Progenitor cell of endocrine pancreas (in vitro differentiated cells): Measurements from ENCODE around the gene RIOX2. TPM values are rescaled to one million over a fixed set of nuclear protein-coding genes. Genes with fewer than 3 reads are reported as not detected.

ENCODE experiments used
- DNase-seq: peaks from one replicate; pipeline ENCODE4 v3.0.0; 2021; ENCODE audit warnings: low spot score; ENCODE audit not compliant: unreplicated experiment
- H3K27ac Mint-ChIP-seq: 2 replicates; pipeline ENCODE4 v1.8.0; 2021; ENCODE audit warnings: mild to moderate bottlenecking, moderate library complexity, mixed read lengths
- H3K27me3 Mint-ChIP-seq: 2 replicates; pipeline ENCODE4 v1.8.0; 2021; ENCODE audit warnings: mixed read lengths
- H3K36me3 Mint-ChIP-seq: 2 replicates; pipeline ENCODE4 v1.8.0; 2022; ENCODE audit warnings: mixed read lengths; ENCODE audit not compliant: insufficient read depth
- H3K4me1 Mint-ChIP-seq: 2 replicates; pipeline ENCODE4 v1.8.0; 2021; ENCODE audit warnings: low read depth, mixed read lengths
- H3K4me3 Mint-ChIP-seq: 2 replicates; pipeline ENCODE4 v1.8.0; 2021; ENCODE audit warnings: low read depth, mild to moderate bottlenecking, moderate library complexity, mixed read lengths
- H3K9me3 Mint-ChIP-seq: 2 replicates; pipeline ENCODE4 v1.8.0; 2021; ENCODE audit warnings: low read depth, mixed read lengths
- CTCF ChIP-seq: fragments of 200-600 bp; sonication (generic); IDR thresholded peaks from one replicate; pipeline ENCODE4 v1.5.0; 2021; ENCODE audit warnings: antibody characterized with exemption, mild to moderate bottlenecking; ENCODE audit not compliant: unreplicated experiment
- total RNA-seq: library from RNA; stranded (reverse); gene quantifications from 2 replicates; pipeline ENCODE4 v1.2.1, GENCODE V29; 2021

Gene RIOX2
- total RNA-seq, 1 donor from 2014 or later, result 16.4 TPM

- no peak for DNase-seq
- Mint-ChIP-seq H3K9me3 (no peaks in the 10 kb centered on the region), H3K27me3 (peaks cover 6% of the 10 kb centered on the region), H3K4me1 (peaks cover 2% of the 10 kb centered on the region), H3K27ac (no peak overlapping the region), H3K36me3 (peaks cover 15% of the 10 kb centered on the region), H3K4me3 (no peak overlapping the region)
- no peak for TF ChIP-seq CTCF
Observed at GRCh38 chr3:97954228-97954827, 17.9 kb downstream of the RIOX2 start.

GRCh38 chr3:97952872-97953271 lies 19.4 kb downstream of the RIOX2 start:
- Mint-ChIP-seq H3K9me3 (no peaks in the 10 kb centered on the region), H3K4me3 (no peak overlapping the region), H3K27ac (no peak overlapping the region), H3K27me3 (peaks cover 6% of the 10 kb centered on the region), H3K36me3 (peaks cover 23% of the 10 kb centered on the region), H3K4me1 (peaks cover 7% of the 10 kb centered on the region)
- no peak for TF ChIP-seq CTCF
- no peak for DNase-seq

- TF ChIP-seq CTCF, result no peak
- peaks cover 6% of the 10 kb centered on the region for H3K27me3 Mint-ChIP-seq
- no peak overlapping the region for H3K4me3 Mint-ChIP-seq
- peaks cover 25% of the 10 kb centered on the region for H3K36me3 Mint-ChIP-seq
- no peak for DNase-seq
- H3K4me1 Mint-ChIP-seq, result peaks cover 8% of the 10 kb centered on the region
- H3K9me3 Mint-ChIP-seq, result no peaks in the 10 kb centered on the region
- no peak overlapping the region for H3K27ac Mint-ChIP-seq
Observed at GRCh38 chr3:97952280-97952679, 20.0 kb downstream of the RIOX2 start.

- H3K27ac Mint-ChIP-seq, result no peak overlapping the region
- peaks cover 6% of the 10 kb centered on the region for H3K27me3 Mint-ChIP-seq
- TF ChIP-seq CTCF, result no peak
- DNase-seq, result no peak
- H3K4me1 Mint-ChIP-seq, result peaks cover 15% of the 10 kb centered on the region
- H3K9me3 Mint-ChIP-seq, result no peaks in the 10 kb centered on the region
- H3K36me3 Mint-ChIP-seq, result peaks cover 34% of the 10 kb centered on the region
- no peak overlapping the region for H3K4me3 Mint-ChIP-seq
Observed at GRCh38 chr3:97950360-97950759, 21.9 kb downstream of the RIOX2 start.

- Mint-ChIP-seq H3K27me3 (peaks cover 6% of the 10 kb centered on the region), H3K4me3 (no peak overlapping the region), H3K4me1 (peaks cover 15% of the 10 kb centered on the region), H3K27ac (no peak overlapping the region), H3K9me3 (no peaks in the 10 kb centered on the region), H3K36me3 (peaks cover 34% of the 10 kb centered on the region)
- DNase-seq, result no peak
- no peak for TF ChIP-seq CTCF
Observed at GRCh38 chr3:97949743-97950142, 22.5 kb downstream of the RIOX2 start.
